Measurements from ENCODE around the gene TAS2R1. TPM values are rescaled to one million over a fixed set of nuclear protein-coding genes. Genes with fewer than 3 reads are reported as not detected.

TAS2R1 gene
- total RNA-seq (2014; rRNA removed; shearing (Covaris generic)): not detected in 2 replicates

GRCh38 chr5:9630251-9630650 is at the start of gene TAS2R1:
TSS of gene TAS2R1 (minus strand) at chr5:9630351. CDS start at chr5:9630032, 319 bp downstream.
- Histone ChIP-seq H3K4me1 (replicated peaks) (no peaks in the 10 kb centered on the region), H3K27me3 (replicated peaks) (no peaks in the 10 kb centered on the region), H3K4me3 (no peak within 1 kb of the TSS), H3K27ac (no peak within 1 kb of the TSS), H3K36me3 (no peaks in the 10 kb centered on the region), H3K9me3 (replicated peaks) (no peaks in the 10 kb centered on the region; the same call in 1 of the 2 replicates)
- no peak for DNase-seq (ENCODE audit: low read depth in 1 of 2, low spot score in 2 of 2)

- DNase-seq (ENCODE audit: low read depth in 1 of 2, low spot score in 2 of 2): no peak
- H3K4me3 ChIP-seq: no peak overlapping the region
- H3K27ac ChIP-seq: no peak overlapping the region
- H3K4me1 ChIP-seq (replicated peaks): no peaks in the 10 kb centered on the region
- no peaks in the 10 kb centered on the region for H3K27me3 ChIP-seq (replicated peaks)
- no peaks in the 10 kb centered on the region for H3K9me3 ChIP-seq (replicated peaks)
- H3K36me3 ChIP-seq: no peaks in the 10 kb centered on the region
Measured at GRCh38 chr5:9670371-9670770, 40.2 kb upstream of the TAS2R1 start.

GRCh38 chr5:9667906-9668305 is 37.8 kb upstream of the TAS2R1 start:
- H3K36me3 ChIP-seq: no peaks in the 10 kb centered on the region
- H3K4me3 ChIP-seq: no peak overlapping the region
- no peaks in the 10 kb centered on the region for H3K4me1 ChIP-seq (replicated peaks)
- no peaks in the 10 kb centered on the region for H3K9me3 ChIP-seq (replicated peaks)
- no peak overlapping the region for H3K27ac ChIP-seq
- no peak for DNase-seq (ENCODE audit: low read depth in 1 of 2, low spot score in 2 of 2)
- no peaks in the 10 kb centered on the region for H3K27me3 ChIP-seq (replicated peaks)

GRCh38 chr5:9663891-9664290 is 33.7 kb upstream of the TAS2R1 start:
- Histone ChIP-seq H3K27ac (no peak overlapping the region), H3K9me3 (replicated peaks) (peaks cover 5% of the 10 kb centered on the region), H3K27me3 (replicated peaks) (no peaks in the 10 kb centered on the region), H3K36me3 (no peaks in the 10 kb centered on the region), H3K4me3 (no peak overlapping the region), H3K4me1 (replicated peaks) (peaks cover 3% of the 10 kb centered on the region; the same call in 1 of the 2 replicates)
- DNase-seq (ENCODE audit: low read depth in 1 of 2, low spot score in 2 of 2): no peak

GRCh38 chr5:9661316-9662015 is 31.3 kb upstream of the TAS2R1 start:
- Histone ChIP-seq H3K36me3 (no peaks in the 10 kb centered on the region), H3K27me3 (replicated peaks) (no peaks in the 10 kb centered on the region), H3K4me1 (replicated peaks) (peaks cover 3% of the 10 kb centered on the region; the same call in 1 of the 2 replicates), H3K4me3 (no peak overlapping the region), H3K27ac (no peak overlapping the region), H3K9me3 (replicated peaks) (peaks cover 5% of the 10 kb centered on the region)
- no peak for DNase-seq (ENCODE audit: low read depth in 1 of 2, low spot score in 2 of 2)

GRCh38 chr5:9658706-9659105 is 28.6 kb upstream of the TAS2R1 start:
- no peak overlapping the region for H3K27ac ChIP-seq
- H3K4me3 ChIP-seq: no peak overlapping the region
- H3K27me3 ChIP-seq (replicated peaks): no peaks in the 10 kb centered on the region
- H3K9me3 ChIP-seq (replicated peaks): peaks cover 5% of the 10 kb centered on the region
- DNase-seq (ENCODE audit: low read depth in 1 of 2, low spot score in 2 of 2): no peak
- H3K4me1 ChIP-seq (replicated peaks): peaks cover 26% of the 10 kb centered on the region
- H3K36me3 ChIP-seq: no peaks in the 10 kb centered on the region

GRCh38 chr5:9657819-9658218 is 27.7 kb upstream of the TAS2R1 start:
- no peak for DNase-seq (ENCODE audit: low read depth in 1 of 2, low spot score in 2 of 2)
- Histone ChIP-seq H3K9me3 (replicated peaks) (peaks cover 5% of the 10 kb centered on the region), H3K27ac (no peak overlapping the region), H3K4me1 (replicated peaks) (peaks cover 35% of the 10 kb centered on the region), H3K36me3 (no peaks in the 10 kb centered on the region), H3K27me3 (replicated peaks) (no peaks in the 10 kb centered on the region), H3K4me3 (no peak overlapping the region)

GRCh38 chr5:9655641-9656040 is 25.5 kb upstream of the TAS2R1 start:
- DNase-seq (ENCODE audit: low read depth in 1 of 2, low spot score in 2 of 2): peak in 1 of 2 experiments; percentile 38
- Histone ChIP-seq H3K4me3 (no peak overlapping the region), H3K27me3 (replicated peaks) (no peaks in the 10 kb centered on the region), H3K4me1 (replicated peaks) (peaks cover 35% of the 10 kb centered on the region), H3K27ac (no peak overlapping the region; the same call in 1 of the 2 replicates), H3K36me3 (no peaks in the 10 kb centered on the region), H3K9me3 (replicated peaks) (peaks cover 3% of the 10 kb centered on the region)

- H3K4me3 ChIP-seq: no peak overlapping the region
- DNase-seq (ENCODE audit: low read depth in 1 of 2, low spot score in 2 of 2): peak in 1 of 2 experiments; percentile 37
- H3K4me1 ChIP-seq (replicated peaks): peaks cover 31% of the 10 kb centered on the region
- peak overlapping the region; percentile 55 for H3K27ac ChIP-seq
- no peaks in the 10 kb centered on the region for H3K9me3 ChIP-seq (replicated peaks)
- H3K36me3 ChIP-seq: no peaks in the 10 kb centered on the region
- no peaks in the 10 kb centered on the region for H3K27me3 ChIP-seq (replicated peaks)
Measured at GRCh38 chr5:9654886-9655285, 24.7 kb upstream of the TAS2R1 start.

GRCh38 chr5:9653811-9654210 is 23.7 kb upstream of the TAS2R1 start:
- Histone ChIP-seq H3K4me3 (no peak overlapping the region), H3K27ac (peak overlapping the region; percentile 55), H3K9me3 (replicated peaks) (no peaks in the 10 kb centered on the region)

GRCh38 chr5:9653061-9653460 is 22.9 kb upstream of the TAS2R1 start:
- no peak for DNase-seq (ENCODE audit: low read depth in 1 of 2, low spot score in 2 of 2)
- Histone ChIP-seq H3K27ac (peak overlapping the region; percentile 55), H3K9me3 (replicated peaks) (no peaks in the 10 kb centered on the region), H3K4me1 (replicated peaks) (peaks cover 31% of the 10 kb centered on the region), H3K27me3 (replicated peaks) (no peaks in the 10 kb centered on the region), H3K4me3 (no peak overlapping the region), H3K36me3 (no peaks in the 10 kb centered on the region)

More at GRCh38 chr5:9653811-9654210, 23.7 kb upstream of the TAS2R1 start:
- H3K4me1 ChIP-seq (replicated peaks): peaks cover 31% of the 10 kb centered on the region
- H3K36me3 ChIP-seq: no peaks in the 10 kb centered on the region
- peak; percentile 70 to 85 for DNase-seq (ENCODE audit: low read depth in 1 of 2, low spot score in 2 of 2)
- no peaks in the 10 kb centered on the region for H3K27me3 ChIP-seq (replicated peaks)

GRCh38 chr5:9652295-9652694 is 22.1 kb upstream of the TAS2R1 start:
- Histone ChIP-seq H3K4me1 (replicated peaks) (peaks cover 31% of the 10 kb centered on the region), H3K9me3 (replicated peaks) (no peaks in the 10 kb centered on the region), H3K4me3 (no peak overlapping the region), H3K36me3 (no peaks in the 10 kb centered on the region), H3K27ac (no peak overlapping the region), H3K27me3 (replicated peaks) (no peaks in the 10 kb centered on the region)
- no peak for DNase-seq (ENCODE audit: low read depth in 1 of 2, low spot score in 2 of 2)

- Histone ChIP-seq H3K27ac (no peak overlapping the region), H3K27me3 (replicated peaks) (no peaks in the 10 kb centered on the region), H3K9me3 (replicated peaks) (no peaks in the 10 kb centered on the region; the same call in 1 of the 2 replicates), H3K36me3 (no peaks in the 10 kb centered on the region), H3K4me3 (no peak overlapping the region), H3K4me1 (replicated peaks) (peaks cover 21% of the 10 kb centered on the region)
- DNase-seq (ENCODE audit: low read depth in 1 of 2, low spot score in 2 of 2): no peak
Measured at GRCh38 chr5:9646843-9647242, 16.7 kb upstream of the TAS2R1 start.

- Histone ChIP-seq H3K9me3 (replicated peaks) (no peaks in the 10 kb centered on the region; the same call in 1 of the 2 replicates), H3K4me3 (no peak overlapping the region), H3K4me1 (replicated peaks) (peaks cover 21% of the 10 kb centered on the region), H3K36me3 (no peaks in the 10 kb centered on the region), H3K27ac (peak overlapping the region; percentile 55), H3K27me3 (replicated peaks) (no peaks in the 10 kb centered on the region)
- DNase-seq (ENCODE audit: low read depth in 1 of 2, low spot score in 2 of 2): peak; percentile 62 to 77
Measured at GRCh38 chr5:9644630-9645029, 14.5 kb upstream of the TAS2R1 start.
